ENCODE results near the gene MAP2K7. TPM values are rescaled to one million over a fixed set of nuclear protein-coding genes. Genes with fewer than 3 reads are reported as not detected.
A peak's percentile ranks its signal among the peaks of the same experiment; 100 is the strongest.
"Not testable (repeated sequence)": the region's sequence is repeated elsewhere in the genome, so short reads cannot be mapped to it uniquely, and the experiment has no call there.

MAP2K7 gene
- polyA plus RNA-seq, 1 donor (not counting 4 experiments of a cell fraction or from before 2014, with no cell fraction given), result 8.4 TPM

GRCh38 chr19:7888145-7888825 lies 15.4 kb upstream of the MAP2K7 start, which contains the start of gene LRRC8E:
Gene LRRC8E (plus strand): TSS chr19:7888510. CDS start chr19:7895604, 7,094 bp downstream.
- peak within 1 kb of the TSS; percentile 88 for H3K9ac ChIP-seq (ENCODE audit: control insufficient read depth, extremely low read depth, insufficient read depth, low read length)
- no peaks in the 10 kb centered on the region for H3K27me3 ChIP-seq (ENCODE audit: control insufficient read depth, extremely low read depth, insufficient read depth, low read length)
- H3K36me3 ChIP-seq (ENCODE audit: control insufficient read depth in 2 of 2, extremely low read depth in 1 of 2, insufficient read depth in 2 of 2, low read length in 2 of 2), result peaks cover 0 to 2% of the 10 kb centered on the region in 2 experiments
- H3K27ac ChIP-seq (ENCODE audit: control insufficient read depth, insufficient read depth, low read length), result peak within 1 kb of the TSS; percentile 71
- FAIRE-seq, result no peak
- H2AFZ ChIP-seq (ENCODE audit: control insufficient read depth, low read length), result peak within 1 kb of the TSS; percentile 82
- H3K4me3 ChIP-seq (ENCODE audit: control insufficient read depth in 2 of 3, extremely low read depth in 1 of 3, insufficient read depth in 2 of 3, low read depth in 1 of 3, low read length in 3 of 3), result peak within 1 kb of the TSS; percentile 83 to 92 (median 91)
- H3K79me2 ChIP-seq (ENCODE audit: control insufficient read depth, insufficient read depth, low read length), result peaks cover 14% of the 10 kb centered on the region
- no peaks in the 10 kb centered on the region for H3K9me1 ChIP-seq (ENCODE audit: control insufficient read depth, extremely low read depth, insufficient read depth, low read length)
- H4K20me1 ChIP-seq (ENCODE audit: control insufficient read depth, extremely low read depth, insufficient read depth, low read length), result no peaks in the 10 kb centered on the region
- peak within 1 kb of the TSS; percentile 98 for H3K4me2 ChIP-seq (ENCODE audit: control insufficient read depth, extremely low read depth, insufficient read depth, low read depth, low read length)
- H3K4me1 ChIP-seq (ENCODE audit: control insufficient read depth, extremely low read depth, insufficient read depth, low read length), result peaks cover 10% of the 10 kb centered on the region
- TF ChIP-seq EZH2 (IDR thresholded peaks at IDR 0.05; ENCODE audit: low read length), result no peak
- TF ChIP-seq, protein P1, sequence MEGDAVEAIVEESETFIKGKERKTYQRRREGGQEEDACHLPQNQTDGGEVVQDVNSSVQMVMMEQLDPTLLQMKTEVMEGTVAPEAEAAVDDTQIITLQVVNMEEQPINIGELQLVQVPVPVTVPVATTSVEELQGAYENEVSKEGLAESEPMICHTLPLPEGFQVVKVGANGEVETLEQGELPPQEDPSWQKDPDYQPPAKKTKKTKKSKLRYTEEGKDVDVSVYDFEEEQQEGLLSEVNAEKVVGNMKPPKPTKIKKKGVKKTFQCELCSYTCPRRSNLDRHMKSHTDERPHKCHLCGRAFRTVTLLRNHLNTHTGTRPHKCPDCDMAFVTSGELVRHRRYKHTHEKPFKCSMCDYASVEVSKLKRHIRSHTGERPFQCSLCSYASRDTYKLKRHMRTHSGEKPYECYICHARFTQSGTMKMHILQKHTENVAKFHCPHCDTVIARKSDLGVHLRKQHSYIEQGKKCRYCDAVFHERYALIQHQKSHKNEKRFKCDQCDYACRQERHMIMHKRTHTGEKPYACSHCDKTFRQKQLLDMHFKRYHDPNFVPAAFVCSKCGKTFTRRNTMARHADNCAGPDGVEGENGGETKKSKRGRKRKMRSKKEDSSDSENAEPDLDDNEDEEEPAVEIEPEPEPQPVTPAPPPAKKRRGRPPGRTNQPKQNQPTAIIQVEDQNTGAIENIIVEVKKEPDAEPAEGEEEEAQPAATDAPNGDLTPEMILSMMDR (optimal IDR thresholded peaks at IDR 0.05 in 1 of 3, IDR thresholded peaks at IDR 0.05 in 1 of 3, conservative IDR thresholded peaks at IDR 0.05 in 1 of 3; ENCODE audit: extremely low read depth in 1 of 3, insufficient read depth in 2 of 3, low read length in 3 of 3), result no peak
- DNase-seq (ENCODE audit: low read depth, low spot score), result no peak
- dilution Hi-C loops (cut with MboI; ENCODE audit: extremely low pct_ligation_motif_present, low sequenced_read_pairs), result no loop called here
- no peaks in the 10 kb centered on the region for H3K9me3 ChIP-seq (ENCODE audit: control insufficient read depth, low read depth, low read length)

DNA sequence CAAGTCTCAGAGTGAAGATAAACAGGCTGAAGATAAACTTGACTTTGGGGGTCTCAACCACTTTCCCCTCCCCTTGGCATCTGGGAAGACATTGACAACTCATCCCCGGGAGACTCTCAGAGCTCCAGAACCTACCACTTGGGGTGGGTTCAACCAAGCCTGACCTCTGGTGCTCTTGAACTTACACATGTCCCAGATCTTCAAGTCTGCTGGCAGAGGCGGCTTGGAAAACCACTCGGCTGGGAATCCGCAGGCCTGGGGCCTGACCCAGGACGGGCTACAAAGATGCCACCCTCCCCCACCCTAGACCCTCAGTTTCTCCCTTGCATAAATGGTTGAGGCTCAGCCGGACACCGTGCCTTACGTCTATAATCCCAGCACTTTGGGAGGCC lies 14.9 kb upstream of the MAP2K7 start:
- Histone ChIP-seq H3K4me1 (ENCODE audit: control insufficient read depth, extremely low read depth, insufficient read depth, low read length) (peaks cover 11% of the 10 kb centered on the region), H3K9me1 (ENCODE audit: control insufficient read depth, extremely low read depth, insufficient read depth, low read length) (no peaks in the 10 kb centered on the region), H3K9ac (ENCODE audit: control insufficient read depth, extremely low read depth, insufficient read depth, low read length) (peak overlapping the region; percentile 88), H3K9me3 (ENCODE audit: control insufficient read depth, low read depth, low read length) (no peaks in the 10 kb centered on the region), H3K27ac (ENCODE audit: control insufficient read depth, insufficient read depth, low read length) (peak overlapping the region; percentile 71), H3K79me2 (ENCODE audit: control insufficient read depth, insufficient read depth, low read length) (peaks cover 14% of the 10 kb centered on the region), H4K20me1 (ENCODE audit: control insufficient read depth, extremely low read depth, insufficient read depth, low read length) (no peaks in the 10 kb centered on the region), H3K36me3 (ENCODE audit: control insufficient read depth in 2 of 2, extremely low read depth in 1 of 2, insufficient read depth in 2 of 2, low read length in 2 of 2) (peaks cover 2 to 3% of the 10 kb centered on the region in 2 experiments), H3K4me2 (ENCODE audit: control insufficient read depth, extremely low read depth, insufficient read depth, low read depth, low read length) (peak overlapping the region; percentile 98), H3K27me3 (ENCODE audit: control insufficient read depth, extremely low read depth, insufficient read depth, low read length) (no peaks in the 10 kb centered on the region), H2AFZ (ENCODE audit: control insufficient read depth, low read length) (peak overlapping the region; percentile 82), H3K4me3 (ENCODE audit: control insufficient read depth in 2 of 3, extremely low read depth in 1 of 3, insufficient read depth in 2 of 3, low read depth in 1 of 3, low read length in 3 of 3) (peak overlapping the region; percentile 83 to 92 (median 91))
- dilution Hi-C loops (cut with MboI; ENCODE audit: extremely low pct_ligation_motif_present, low sequenced_read_pairs), result no loop called here
- FAIRE-seq (no peak), DNase-seq (ENCODE audit: low read depth, low spot score) (no peak)
- TF ChIP-seq, protein P1 (optimal IDR thresholded peaks at IDR 0.05 in 1 of 3, IDR thresholded peaks at IDR 0.05 in 1 of 3, conservative IDR thresholded peaks at IDR 0.05 in 1 of 3; ENCODE audit: extremely low read depth in 1 of 3, insufficient read depth in 2 of 3, low read length in 3 of 3), result no peak
- TF ChIP-seq EZH2 (IDR thresholded peaks at IDR 0.05; ENCODE audit: low read length), result no peak

DNA sequence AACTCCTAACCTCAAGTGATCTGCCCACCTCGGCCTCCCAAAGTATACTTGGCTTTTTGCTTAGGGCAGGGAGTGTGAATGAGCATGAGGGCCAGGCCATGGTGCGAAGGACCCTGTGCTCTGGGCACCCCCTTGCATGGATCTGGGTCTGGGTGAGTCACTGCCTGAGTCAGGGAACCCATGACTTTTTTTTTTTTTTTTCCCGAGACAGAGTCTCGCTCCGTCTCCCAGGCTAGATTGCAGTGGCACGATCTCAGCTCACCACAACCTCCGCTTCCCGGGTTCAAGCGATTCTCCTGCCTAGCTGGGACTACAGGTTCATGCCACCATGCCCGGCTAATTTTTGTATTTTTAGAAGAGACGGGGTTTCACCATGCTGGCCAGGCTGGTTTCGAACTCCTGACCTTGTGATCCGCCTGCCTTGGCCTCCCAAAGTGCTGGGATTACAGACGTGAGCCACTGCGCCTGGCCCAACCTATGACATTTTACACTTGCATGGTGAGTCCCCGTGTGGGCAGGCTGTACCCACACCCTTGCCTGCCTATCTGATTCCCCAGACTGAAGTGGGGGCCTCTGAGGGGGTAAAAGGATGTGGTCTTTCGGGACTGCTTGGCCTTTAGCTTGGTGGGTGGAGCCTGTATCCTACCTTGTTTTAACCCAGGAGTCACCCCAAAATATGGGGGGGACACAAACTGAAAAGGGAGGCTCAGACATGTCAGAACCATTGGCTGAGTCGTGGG lies 10.1 kb upstream of the MAP2K7 start:
- DNase-seq (ENCODE audit: low read depth, low spot score); H3K9me3 ChIP-seq (ENCODE audit: control insufficient read depth, low read depth, low read length); H4K20me1 ChIP-seq (ENCODE audit: control insufficient read depth, extremely low read depth, insufficient read depth, low read length); H3K36me3 ChIP-seq (ENCODE audit: control insufficient read depth in 2 of 2, extremely low read depth in 1 of 2, insufficient read depth in 2 of 2, low read length in 2 of 2); H3K4me3 ChIP-seq (ENCODE audit: control insufficient read depth in 2 of 3, extremely low read depth in 1 of 3, insufficient read depth in 2 of 3, low read depth in 1 of 3, low read length in 3 of 3); FAIRE-seq; H3K9ac ChIP-seq (ENCODE audit: control insufficient read depth, extremely low read depth, insufficient read depth, low read length); H3K9me1 ChIP-seq (ENCODE audit: control insufficient read depth, extremely low read depth, insufficient read depth, low read length); H2AFZ ChIP-seq (ENCODE audit: control insufficient read depth, low read length); dilution Hi-C loops (cut with MboI; ENCODE audit: extremely low pct_ligation_motif_present, low sequenced_read_pairs); H3K27me3 ChIP-seq (ENCODE audit: control insufficient read depth, extremely low read depth, insufficient read depth, low read length); H3K4me2 ChIP-seq (ENCODE audit: control insufficient read depth, extremely low read depth, insufficient read depth, low read depth, low read length): not testable (repeated sequence)
- Histone ChIP-seq H3K27ac (ENCODE audit: control insufficient read depth, insufficient read depth, low read length) (peak overlapping the region; percentile 40), H3K4me1 (ENCODE audit: control insufficient read depth, extremely low read depth, insufficient read depth, low read length) (peaks cover 35% of the 10 kb centered on the region), H3K79me2 (ENCODE audit: control insufficient read depth, insufficient read depth, low read length) (peaks cover 14% of the 10 kb centered on the region)
